Inflammatory macrophage treated with lipopolysaccharide for 1 hour (primary cell): ENCODE data around the gene POLR3B.
"Not testable (repeated sequence)": the region's sequence is repeated elsewhere in the genome, so short reads cannot be mapped to it uniquely, and the experiment has no call there.

ENCODE experiments used
- DNase-seq, 2 donors: peaks; one replicate each; pipeline ENCODE4 v3.0.0-alpha.2; 2020 to 2022

Gene POLR3B

DNA sequence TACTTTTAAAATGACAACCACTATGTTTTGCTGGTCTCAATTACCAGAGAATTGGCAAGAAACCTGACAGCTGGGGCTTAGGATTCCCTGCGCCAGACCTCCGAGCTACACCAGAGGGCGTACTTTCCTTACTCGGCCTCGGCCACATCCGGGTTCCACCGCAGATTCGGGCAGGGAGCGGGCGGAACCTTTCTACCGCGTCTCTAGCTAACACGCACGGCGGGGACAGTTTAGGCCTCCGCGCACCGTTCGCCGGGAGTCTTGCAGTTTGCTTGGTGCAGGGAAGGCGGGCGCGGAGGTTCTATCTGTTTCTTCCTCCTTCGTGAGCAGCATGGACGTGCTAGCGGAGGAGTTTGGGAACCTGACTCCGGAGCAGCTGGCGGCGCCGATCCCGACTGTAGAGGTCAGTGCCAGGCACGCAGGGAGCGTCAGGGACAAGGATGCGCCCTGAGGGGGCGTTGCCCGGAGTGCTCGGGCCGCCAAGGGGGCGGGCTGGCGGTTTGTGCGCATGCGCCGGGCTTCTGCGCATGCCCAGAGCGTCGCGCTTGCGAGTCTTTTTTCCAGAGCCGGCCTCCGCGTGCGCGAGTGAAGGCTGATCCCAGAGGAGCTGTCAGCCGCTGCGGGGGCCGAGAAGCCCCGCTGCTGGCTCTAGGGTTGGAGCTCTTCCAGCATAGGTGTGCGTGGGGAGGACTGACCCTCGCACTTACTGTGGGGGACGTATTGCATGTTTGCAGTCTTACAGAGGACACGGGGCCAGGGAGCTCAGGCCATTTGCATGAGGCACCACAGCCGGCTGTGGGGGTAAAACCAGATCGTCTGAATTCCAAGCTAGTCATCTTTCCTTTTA, at the start of gene POLR3B:
TSS of gene POLR3B (plus strand) at position 200 of the 847 bp plus-strand sequence. CDS start at position 332, 132 bp downstream.
- peak; percentile 87 to 96 for DNase-seq

DNA sequence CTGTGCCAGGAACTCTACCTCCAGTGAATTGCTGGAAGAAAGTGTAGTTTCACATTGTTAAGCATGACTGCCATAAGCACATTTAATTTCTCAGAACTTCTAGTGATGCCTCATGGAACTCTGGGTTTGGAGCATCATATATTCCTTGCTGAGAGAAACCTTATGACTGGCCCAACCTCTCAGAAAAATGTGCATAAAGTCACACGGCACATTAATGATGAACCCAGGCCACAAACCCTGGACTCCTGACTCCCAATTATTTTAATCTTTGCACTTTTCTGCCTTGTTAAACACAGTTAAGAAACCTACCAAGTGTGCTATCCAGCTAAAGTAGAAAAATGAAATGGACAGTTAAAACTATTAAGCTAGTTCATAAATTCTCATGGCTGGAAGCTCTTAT, 49.4 kb upstream of the POLR3B start:
- DNase-seq: no peak

DNA sequence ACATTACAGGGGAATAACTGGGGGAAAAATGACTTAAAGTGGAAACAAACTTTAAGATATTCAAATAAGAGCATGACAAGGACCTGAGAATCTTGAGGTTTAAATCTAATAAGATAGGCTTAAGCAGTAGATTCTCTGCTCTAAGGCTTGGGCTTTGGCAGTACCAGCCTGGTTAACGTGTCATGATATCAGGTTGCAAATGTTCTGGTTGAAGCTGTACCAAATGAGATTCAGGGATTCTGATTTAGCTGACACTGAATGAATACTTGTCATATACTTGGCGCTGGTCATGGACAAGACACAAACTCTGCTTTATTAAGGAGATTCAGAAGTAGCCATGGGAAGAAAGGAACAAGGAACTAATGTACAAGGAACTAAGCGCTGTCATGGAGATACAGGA, 48.9 kb upstream of the POLR3B start:
- DNase-seq: no peak

DNA sequence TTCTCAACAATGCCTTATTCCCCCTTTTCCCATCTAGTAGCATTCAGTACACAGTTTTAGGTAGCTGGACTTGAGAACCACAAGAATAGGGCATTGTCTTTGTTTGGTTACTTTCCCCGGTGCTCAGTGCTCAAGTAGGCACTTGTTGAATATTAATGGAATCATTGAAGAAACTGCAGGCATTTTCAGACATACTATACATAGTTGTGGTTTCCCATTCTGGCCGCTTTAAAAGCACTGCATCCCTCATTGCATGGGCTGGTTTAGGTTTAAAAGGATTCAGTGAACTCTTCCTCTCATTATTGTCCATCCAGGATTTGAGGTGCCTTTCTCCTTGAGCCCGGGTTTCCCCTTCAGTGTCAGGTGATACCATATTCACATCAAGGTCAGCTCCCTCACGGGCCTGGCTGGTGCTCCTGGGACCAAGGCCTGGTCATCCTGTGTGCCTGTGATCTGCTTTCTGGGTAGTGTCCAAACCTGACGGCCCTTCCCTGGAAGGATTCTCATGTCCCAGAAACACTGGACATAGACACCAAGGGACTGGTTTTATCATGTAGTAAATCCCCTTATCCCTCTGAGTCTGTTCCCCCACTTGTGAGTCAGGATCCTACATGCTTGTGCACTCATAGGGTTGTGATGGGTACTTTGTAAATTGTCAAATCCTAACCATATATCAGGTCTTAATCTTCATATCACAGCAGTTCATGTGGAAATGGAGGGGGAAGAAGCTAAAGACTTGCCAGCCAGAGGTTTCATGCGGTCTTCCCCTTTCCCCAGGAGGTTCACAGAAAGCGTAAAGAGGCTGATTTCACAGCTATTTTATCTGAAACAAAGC, 47.7 kb upstream of the POLR3B start:
- DNase-seq: peak in 1 of 2 donors; percentile 32

DNA sequence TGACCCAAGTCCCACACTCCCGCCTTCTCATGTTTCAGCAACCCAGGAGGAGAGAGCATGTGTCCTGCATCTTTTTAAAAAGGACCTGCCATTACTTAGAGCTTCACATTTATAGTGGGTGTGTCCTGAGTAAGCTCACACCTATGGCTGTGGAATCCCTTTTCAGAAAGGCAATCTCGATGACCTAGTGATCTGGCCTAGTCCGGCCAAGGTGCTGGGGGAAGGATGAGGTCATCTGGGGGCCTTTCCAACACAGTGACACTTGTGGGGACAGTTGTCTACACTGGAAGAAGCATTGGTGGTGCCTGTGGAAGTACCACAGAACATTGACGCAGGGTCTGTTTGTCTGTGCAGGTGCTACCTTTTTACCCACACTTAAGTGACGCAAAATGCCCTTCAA, 46.9 kb upstream of the POLR3B start:
- DNase-seq: no peak

DNA sequence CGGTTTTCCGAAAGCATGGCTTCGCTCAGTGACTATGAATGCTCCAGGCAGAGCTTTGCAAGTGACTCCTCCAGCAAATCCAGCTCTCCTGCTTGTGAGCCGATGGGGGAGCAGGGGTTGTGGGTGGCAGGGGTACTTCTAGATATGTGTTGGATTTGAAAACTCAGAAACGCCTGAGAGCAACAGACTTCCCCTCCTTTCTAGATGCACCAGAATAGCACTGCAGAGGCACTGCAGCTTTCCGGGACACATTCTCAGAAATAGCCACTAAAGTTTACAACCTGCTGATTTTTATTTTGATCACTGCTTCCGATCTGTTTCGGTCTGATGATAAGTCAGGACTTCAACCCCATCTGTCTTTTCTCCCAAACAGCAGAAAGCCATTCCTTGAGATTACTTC, 46.4 kb upstream of the POLR3B start:
- no peak for DNase-seq

DNA sequence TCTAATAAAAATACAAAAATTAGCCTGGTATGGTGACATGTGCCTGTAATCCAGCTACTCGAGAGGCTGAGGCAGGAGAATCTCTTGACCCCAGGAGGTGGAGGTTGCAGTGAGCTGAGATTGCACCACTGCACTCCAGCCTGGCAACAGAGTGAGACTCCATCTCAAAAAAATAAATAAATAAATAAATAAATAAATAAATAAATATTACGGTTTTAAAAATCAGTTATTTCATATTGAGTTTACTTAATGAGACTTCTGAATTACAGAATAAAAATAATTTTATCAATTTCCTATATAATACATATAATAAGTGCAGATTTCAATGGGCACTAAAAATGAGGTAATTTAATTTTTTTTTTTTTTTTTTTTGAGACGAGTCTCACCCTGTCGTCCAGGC, 44.1 kb upstream of the POLR3B start:
- DNase-seq: not testable (repeated sequence)

DNA sequence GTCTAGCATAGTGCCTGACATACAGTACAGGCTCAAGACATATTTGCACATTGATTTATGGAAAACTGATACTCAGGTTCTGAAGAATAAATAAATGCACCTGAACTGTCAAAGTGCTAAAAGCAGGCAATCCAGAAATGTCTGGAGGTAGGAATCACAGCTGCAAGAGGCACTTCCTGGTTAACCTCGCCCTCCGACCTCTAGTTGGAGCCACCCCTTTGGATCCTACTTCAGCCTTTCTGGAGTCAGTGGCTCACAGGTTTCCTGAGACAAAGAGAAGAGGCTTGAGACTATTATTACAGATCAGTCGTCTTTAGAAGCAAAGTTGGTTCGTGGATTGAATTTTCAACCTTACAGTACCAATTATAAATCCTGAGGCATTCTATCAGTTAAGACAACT, 42.0 kb upstream of the POLR3B start:
- DNase-seq: no peak

DNA sequence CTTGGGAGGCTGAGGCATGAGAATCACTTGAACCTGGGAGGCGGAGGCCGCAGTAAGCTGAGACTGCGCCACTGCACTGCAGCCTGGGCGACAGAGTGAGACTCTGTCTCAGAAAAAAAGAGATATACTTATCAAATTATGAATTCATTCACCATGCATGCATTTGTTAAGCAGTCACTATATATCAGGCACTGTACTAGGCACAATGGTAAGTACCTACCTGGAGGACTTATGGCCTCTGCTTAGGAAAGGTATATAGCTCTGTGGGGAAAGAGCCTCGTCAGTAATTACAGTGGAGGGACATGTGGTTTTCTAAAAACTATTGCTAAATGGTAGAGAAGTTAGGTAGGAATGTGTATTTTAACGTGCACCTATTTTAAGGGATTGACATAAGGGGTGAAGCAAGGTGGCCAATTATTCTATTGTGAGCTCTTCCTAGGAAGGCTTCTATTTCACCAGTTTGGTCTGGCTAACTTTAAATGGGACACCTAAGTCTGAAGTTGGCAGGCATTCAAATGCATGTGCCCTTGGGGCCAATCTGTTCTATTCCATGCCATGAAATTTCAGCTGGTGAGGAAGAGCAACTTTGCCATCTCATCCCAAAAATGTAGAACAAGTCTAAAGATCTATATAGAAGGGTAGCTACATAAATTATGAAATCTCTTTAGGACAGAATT, 40.0 kb upstream of the POLR3B start:
- no peak for DNase-seq

DNA sequence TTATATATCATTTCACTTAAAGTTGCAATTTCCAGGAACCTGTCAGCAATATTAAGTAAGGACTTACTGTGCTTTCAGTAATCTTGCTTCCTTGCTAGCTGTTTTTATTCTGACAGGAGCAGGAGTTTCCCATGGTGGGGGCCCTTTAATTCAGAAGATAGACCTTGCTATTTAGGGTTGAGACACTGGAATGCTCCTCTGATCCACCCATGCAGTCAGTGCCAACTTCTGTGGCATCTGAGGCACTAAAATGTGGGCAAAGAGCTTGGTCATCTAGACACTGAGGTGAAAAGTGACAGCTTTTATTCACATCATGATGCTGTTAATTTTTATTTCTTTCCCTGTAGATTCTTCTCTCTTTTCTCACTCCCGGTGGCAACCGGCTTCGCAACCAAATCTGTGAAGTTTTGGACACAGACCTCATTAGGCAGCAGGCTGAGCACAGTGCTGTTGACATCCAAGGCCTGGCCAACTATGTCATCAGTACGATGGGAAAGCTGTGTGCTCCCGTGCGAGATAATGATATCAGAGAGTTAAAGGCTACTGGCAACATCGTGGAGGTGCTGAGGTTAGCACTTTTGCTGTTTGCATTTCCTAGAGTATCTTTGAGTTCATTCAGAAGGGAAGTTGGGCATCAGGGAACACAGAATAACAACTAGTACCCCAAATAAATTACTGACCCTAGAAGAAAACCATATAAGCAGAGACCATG, 36.3 kb upstream of the POLR3B start:
- no peak for DNase-seq

DNA sequence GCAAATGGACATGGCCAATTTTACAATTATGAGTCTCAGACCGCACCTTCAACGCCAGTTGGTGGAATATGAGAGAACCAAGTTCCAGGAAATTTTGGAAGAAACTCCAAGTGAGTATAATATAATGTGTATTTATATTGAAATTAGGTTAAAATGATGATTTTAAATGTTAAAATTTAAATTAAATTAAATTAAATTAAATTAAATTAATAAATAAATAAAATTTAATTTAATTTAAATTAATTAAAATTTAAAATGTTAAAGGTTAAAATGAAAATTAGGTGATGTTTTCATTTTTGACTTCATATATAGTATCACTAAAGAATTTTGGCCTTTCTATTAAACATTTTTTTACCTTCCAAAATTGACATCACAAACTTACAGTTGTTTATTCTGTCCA, 34.0 kb upstream of the POLR3B start:
- DNase-seq: no peak

DNA sequence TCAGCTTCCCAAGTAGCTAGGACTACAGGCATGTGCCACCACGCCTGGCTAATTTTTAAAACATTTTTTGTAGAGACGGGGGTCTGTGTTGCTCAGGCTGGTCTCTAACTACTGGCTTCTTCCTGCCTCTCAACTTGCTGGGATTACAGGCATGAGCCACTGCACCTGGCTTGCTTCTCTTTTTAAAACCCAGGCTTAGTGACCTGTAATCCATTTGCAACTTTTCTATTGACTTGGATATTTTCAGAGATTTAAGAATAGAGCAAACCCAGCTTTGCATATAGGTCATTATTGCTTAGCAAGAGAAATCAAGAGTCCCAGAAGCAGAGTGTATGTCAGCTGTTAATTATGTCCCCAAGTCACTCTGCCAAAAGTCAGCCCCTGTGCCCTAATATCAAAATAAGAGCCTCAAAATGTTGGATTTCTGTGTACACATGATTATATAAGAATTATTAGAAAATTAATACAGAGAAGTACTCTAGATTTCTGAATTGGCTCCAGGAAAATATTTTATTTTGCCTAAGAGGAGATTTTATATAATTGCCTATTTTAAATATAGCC, 30.2 kb upstream of the POLR3B start:
- no peak for DNase-seq

DNA sequence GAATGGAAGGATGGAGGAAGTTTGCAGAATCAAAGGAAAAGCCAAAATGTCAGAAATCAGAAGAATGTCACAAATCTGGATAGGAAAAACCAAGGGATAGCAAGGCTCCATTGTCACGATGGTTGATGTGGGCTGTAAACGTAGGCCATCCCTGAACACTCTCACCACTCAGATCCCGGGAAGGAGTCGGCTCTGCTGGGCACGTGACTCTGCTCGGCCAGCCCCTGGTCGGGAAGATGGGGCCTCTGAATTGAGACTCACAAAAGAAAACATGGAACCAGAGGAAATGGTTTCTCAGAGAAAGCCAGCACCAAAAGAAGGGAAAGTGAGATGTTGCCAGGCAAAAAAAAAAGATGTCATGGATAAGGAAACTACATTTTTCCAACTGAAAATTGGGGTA, 28.8 kb upstream of the POLR3B start:
- no peak for DNase-seq

DNA sequence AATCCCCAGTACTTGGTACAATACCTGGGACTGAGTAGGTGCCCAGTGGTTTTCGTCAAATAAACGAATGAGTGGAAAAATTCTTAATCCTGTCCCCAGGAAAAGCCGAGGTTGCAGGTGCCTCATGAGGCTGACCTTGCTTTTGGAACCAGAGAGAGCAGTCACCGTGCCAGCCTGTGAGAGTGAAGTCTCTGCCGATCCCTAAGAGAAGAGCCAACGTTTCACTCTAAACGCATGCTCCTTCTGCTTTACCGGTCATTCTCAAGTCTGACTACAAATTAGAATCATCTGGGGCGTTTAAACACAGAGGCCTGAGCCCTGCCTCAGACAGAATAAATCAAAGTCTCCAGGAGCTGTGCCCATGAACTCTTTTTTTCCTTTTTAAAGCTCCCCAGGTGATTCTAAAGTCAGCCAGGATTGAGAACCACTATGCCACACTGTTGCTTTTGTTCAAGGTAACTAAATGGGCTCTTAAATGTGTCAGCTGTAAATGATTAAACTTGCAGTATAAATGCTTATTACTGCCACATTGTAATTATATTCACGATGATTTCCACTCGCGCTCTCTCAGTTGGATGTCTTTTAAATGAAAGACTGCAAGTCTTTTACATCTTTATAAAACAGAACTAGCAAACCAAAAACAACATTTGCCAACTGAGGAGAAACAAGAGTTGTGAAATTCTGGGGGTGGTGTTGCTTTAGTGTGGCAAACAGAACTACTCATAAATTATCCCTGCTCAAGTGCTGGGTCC, 28.1 kb upstream of the POLR3B start:
- DNase-seq: peak; percentile 62 to 78

DNA sequence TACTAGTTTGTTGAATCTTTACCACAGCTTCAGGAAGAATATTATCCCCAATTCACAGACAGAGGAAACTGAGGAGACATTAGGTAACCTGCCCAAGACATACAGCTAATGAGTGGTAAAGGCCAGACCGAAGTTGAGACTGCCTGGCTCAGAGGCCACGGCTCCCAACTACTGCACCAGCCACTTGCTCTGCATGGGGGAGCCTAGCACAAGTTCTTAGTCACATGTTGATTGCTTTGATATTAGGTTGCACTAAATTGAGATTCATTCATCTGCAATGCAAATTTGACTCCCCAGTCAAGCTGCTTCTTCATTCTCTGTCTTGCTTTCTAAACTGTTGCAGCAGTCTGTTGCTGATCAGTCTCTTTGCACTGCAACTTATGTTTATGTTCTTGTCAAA, 25.9 kb upstream of the POLR3B start:
- no peak for DNase-seq

DNA sequence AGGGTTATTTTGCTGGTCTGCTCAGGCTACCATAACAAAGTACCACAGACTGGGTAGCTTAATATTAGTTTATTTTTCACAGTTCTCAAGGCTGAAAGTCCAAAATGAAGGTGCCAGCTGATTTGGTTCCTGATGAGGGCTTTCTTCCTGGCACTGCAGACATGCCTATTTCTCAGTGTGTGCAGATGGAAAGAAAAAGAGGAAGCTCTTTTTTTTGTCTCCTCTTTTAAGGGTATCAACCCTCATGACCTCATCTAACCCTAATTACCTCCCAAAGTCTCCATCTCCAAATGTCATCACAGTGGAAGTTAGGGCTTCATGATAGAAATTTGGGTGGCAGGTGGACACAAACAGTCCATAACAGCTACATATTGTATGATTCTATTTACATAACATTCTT, 25.0 kb upstream of the POLR3B start:
- peak in 1 of 2 donors; percentile 9 for DNase-seq

DNA sequence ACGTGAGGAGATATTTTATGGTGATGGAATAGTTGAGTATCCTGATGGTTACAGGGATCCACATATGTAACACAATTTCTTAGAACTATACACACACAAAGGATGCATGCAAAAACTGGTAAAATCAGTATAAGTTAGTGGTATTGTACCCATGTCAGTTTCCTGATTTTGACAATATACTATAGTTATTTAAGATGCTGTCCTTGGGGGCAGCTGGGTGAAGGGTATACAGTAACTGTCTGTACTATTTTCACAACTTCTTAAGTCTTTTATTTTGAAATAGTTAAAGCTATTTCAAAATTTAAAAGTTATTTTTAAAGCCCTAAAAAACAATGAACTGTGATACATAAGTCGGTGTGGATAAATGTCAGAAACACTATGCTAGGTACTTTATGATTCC, 24.5 kb upstream of the POLR3B start:
- no peak for DNase-seq

DNA sequence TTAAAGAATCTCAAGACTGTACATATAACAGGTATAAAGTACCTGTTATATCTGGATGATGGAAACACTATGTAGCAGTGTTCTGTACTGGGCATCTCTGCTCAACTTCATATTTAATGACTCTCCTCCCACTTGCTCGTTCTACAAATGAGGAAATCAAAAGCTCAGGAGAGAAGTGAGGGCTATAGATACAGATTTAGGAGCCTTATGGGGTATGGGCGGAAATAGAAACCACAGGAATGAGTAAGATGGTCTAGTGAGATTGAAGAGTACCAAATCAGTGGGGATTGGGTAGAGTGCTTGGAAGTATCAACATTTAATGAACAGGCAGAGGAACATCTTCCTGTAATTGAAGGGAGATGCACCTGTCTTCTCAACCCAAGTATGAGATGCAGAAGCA, 23.8 kb upstream of the POLR3B start:
- peak in 1 of 2 donors; percentile 10 for DNase-seq

DNA sequence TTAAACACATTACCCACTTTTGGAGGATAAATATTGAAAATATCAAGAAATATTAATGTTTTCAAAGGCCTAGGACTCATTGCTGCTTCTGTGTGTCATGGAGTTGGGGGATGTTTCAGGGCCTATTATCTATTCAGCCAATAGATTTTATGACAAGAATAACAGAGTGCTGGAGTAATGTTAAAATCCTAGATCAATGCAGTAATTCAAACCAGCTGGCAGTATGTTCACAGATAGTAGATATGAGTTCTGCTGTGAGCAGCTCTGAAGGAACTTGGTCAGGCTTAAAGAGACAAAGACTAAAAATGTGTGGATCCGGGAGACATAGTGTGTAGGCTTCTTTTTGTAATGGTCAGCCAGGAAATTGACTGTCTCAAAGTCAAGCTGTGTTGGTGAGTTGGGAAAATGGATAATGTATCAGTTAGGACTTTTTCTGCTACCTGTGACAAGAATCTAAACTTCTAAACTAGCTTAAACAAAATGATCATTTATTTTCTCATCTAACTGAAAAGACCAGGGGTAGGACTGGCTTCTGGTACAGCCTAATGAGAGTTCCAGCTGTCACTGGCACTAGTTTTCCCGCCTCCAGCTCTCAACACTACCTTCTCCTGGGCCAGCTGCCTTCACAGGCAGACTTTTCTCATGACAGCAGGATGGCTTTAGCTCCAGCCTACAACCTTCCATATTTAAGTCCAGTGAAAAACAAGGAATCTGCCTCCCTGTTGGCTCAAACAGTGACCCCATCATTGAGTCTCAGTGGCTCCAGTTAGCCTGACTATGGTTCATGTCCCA, 16.3 kb upstream of the POLR3B start:
- DNase-seq: no peak

DNA sequence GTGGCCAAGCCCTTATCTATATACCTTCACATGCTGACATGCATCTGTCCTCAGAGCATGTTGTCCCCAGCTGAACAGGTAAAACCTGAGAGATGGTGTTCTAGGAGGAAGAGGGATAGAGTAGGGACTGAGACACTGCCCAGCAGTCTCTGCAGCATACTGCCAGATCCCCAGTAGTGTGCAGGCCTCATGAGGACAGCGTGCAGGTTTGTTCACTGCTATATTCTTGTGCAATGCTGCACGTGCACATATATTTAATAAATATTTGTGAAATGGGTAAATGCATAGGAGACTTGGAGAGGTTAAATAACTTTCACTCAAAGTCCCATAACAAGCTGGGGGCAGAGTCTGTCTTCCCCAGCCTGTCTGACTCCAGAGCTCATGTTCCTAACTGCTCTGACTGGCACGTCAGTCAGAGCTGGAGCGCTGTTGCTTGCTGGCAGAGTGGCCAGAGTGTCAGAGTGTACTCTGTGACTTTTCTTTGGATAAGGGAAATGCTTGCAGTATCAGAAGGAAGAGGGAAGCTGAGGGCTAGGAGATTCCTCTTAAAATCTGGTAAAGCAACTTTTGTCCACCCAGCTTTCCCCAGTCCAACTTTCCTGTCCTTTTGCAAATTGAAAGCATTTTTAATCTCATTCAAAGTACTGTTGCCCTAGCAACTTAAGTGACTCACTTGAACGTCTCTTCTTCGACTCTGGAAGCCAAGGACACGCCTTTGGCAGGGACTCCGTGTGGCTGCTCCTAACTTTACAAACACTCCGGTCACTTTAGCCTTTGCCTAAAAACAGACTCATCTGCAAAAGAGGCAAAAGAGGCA, 14.9 kb upstream of the POLR3B start:
- DNase-seq: no peak
